Epithelial cell of esophagus (primary cell): ENCODE results near the gene MAPRE3.
A peak's percentile ranks its signal among the peaks of the same experiment; 100 is the strongest.

Source experiments
- DNase-seq: peaks from one replicate; pipeline ENCODE4 v3.0.0; 2010; ENCODE audit warnings: low read depth
- H3K4me3 ChIP-seq: 2 replicates; pipeline ENCODE4 v1.5.1; 2011; ENCODE audit warnings: mild to moderate bottlenecking, low read length, control low read depth
- CTCF ChIP-seq: IDR thresholded peaks from 2 replicates; pipeline ENCODE4 v1.5.1; 2011; ENCODE audit warnings: low read depth, mild to moderate bottlenecking, low read length, control low read depth, inconsistent platforms; ENCODE audit not compliant: insufficient read depth; ENCODE audit errors: missing control alignments

MAPRE3 gene

GRCh38 chr2:26994983-26995382, 24.5 kb downstream of the MAPRE3 start:
- DNase-seq: no peak
- H3K4me3 ChIP-seq: no peak overlapping the region
- no peak for TF ChIP-seq CTCF

- no peak for DNase-seq
- TF ChIP-seq CTCF: no peak
- no peak overlapping the region for H3K4me3 ChIP-seq
These were observed 27.0 kb downstream of the MAPRE3 start for GRCh38 chr2:26997394-26997793.

GRCh38 chr2:26998323-26998722, 27.9 kb downstream of the MAPRE3 start:
- TF ChIP-seq CTCF: no peak
- DNase-seq: no peak
- H3K4me3 ChIP-seq: no peak overlapping the region

GRCh38 chr2:27000228-27000627, 29.8 kb downstream of the MAPRE3 start:
- no peak overlapping the region for H3K4me3 ChIP-seq
- no peak for TF ChIP-seq CTCF
- DNase-seq: no peak

- no peak for TF ChIP-seq CTCF
- no peak for DNase-seq
- no peak overlapping the region for H3K4me3 ChIP-seq
These were observed 30.6 kb downstream of the MAPRE3 start for GRCh38 chr2:27000995-27001394.

- H3K4me3 ChIP-seq: no peak overlapping the region
- no peak for TF ChIP-seq CTCF
- peak; percentile 58 for DNase-seq
These were observed 31.5 kb downstream of the MAPRE3 start for GRCh38 chr2:27001950-27002349.

- no peak for TF ChIP-seq CTCF
- H3K4me3 ChIP-seq: no peak overlapping the region
- DNase-seq: no peak
These were observed 32.6 kb downstream of the MAPRE3 start for GRCh38 chr2:27003007-27003406.
